Measurements from ENCODE around the gene CTDSPL.

CTDSPL gene

GRCh38 chr3:38006445-38006995 lies 144.8 kb downstream of the CTDSPL start:
- no peaks in the 10 kb centered on the region for H3K9me3 ChIP-seq
- TF ChIP-seq CTCF (IDR thresholded peaks at IDR 0.05): no peak
- H3K4me1 ChIP-seq: peaks cover 0 to 19% (median 0%) of the 10 kb centered on the region in 4 donors
- intact Hi-C loops (cut with DNase I; ENCODE audit: low total_unique reads): loop anchor here (10.0 kb wide), 2 partner anchors 152 to 158 kb away; partner anchors contain the start of gene OXSR1
- DNase-seq: no peak
- no peak overlapping the region for H3K4me3 ChIP-seq
- H3K27ac ChIP-seq: no peak overlapping the region
- no peaks in the 10 kb centered on the region for H3K27me3 ChIP-seq
- H3K36me3 ChIP-seq: peaks cover 30 to 69% (median 52%) of the 10 kb centered on the region in 3 donors

GRCh38 chr3:38007754-38008090 lies 146.0 kb downstream of the CTDSPL start:
- Histone ChIP-seq H3K27me3 (no peaks in the 10 kb centered on the region), H3K4me1 (peaks cover 0 to 19% (median 0%) of the 10 kb centered on the region in 4 donors), H3K36me3 (peaks cover 31 to 70% (median 50%) of the 10 kb centered on the region in 3 donors), H3K4me3 (no peak overlapping the region), H3K27ac (no peak overlapping the region), H3K9me3 (no peaks in the 10 kb centered on the region)
- TF ChIP-seq CTCF (IDR thresholded peaks at IDR 0.05): no peak
- intact Hi-C loops (cut with DNase I; ENCODE audit: low total_unique reads): loop anchor here (10.0 kb wide), 2 partner anchors 153 to 157 kb away; partner anchors contain the start of gene OXSR1
- no peak for DNase-seq

GRCh38 chr3:38008191-38008701 lies 146.6 kb downstream of the CTDSPL start:
- H3K36me3 ChIP-seq: peaks cover 31 to 74% (median 55%) of the 10 kb centered on the region in 3 donors
- H3K4me1 ChIP-seq: peaks cover 0 to 16% (median 0%) of the 10 kb centered on the region in 4 donors
- no peaks in the 10 kb centered on the region for H3K27me3 ChIP-seq
- no peak for DNase-seq
- no peak overlapping the region for H3K27ac ChIP-seq
- no peak overlapping the region for H3K4me3 ChIP-seq
- no peak for TF ChIP-seq CTCF (IDR thresholded peaks at IDR 0.05)
- H3K9me3 ChIP-seq: no peaks in the 10 kb centered on the region
- intact Hi-C loops (cut with DNase I; ENCODE audit: low total_unique reads): loop anchor here (10.0 kb wide), 2 partner anchors 153 to 157 kb away; partner anchors contain the start of gene OXSR1

GRCh38 chr3:38008971-38009580 lies 147.4 kb downstream of the CTDSPL start:
- DNase-seq: no peak
- Histone ChIP-seq H3K27me3 (no peaks in the 10 kb centered on the region), H3K4me3 (no peak overlapping the region), H3K27ac (no peak overlapping the region), H3K36me3 (peaks cover 31 to 83% (median 64%) of the 10 kb centered on the region in 3 donors), H3K9me3 (no peaks in the 10 kb centered on the region), H3K4me1 (peaks cover 0 to 10% (median 0%) of the 10 kb centered on the region in 4 donors)
- intact Hi-C loops (cut with DNase I; ENCODE audit: low total_unique reads): loop anchor here (10.0 kb wide), 2 partner anchors 154 to 156 kb away; partner anchors contain the start of gene OXSR1
- TF ChIP-seq CTCF (IDR thresholded peaks at IDR 0.05): no peak

GRCh38 chr3:38009807-38010591 lies 148.3 kb downstream of the CTDSPL start:
- Histone ChIP-seq H3K27me3 (no peaks in the 10 kb centered on the region), H3K9me3 (no peaks in the 10 kb centered on the region), H3K36me3 (peaks cover 32 to 92% (median 73%) of the 10 kb centered on the region in 3 donors), H3K4me3 (no peak overlapping the region), H3K4me1 (peaks cover 0 to 3% (median 0%) of the 10 kb centered on the region in 4 donors), H3K27ac (no peak overlapping the region)
- peak in 1 of 2 donors; percentile 62 for DNase-seq
- intact Hi-C loops (cut with DNase I; ENCODE audit: low total_unique reads): loop anchor here (10.0 kb wide), 2 partner anchors 155 kb away; partner anchors contain the start of gene OXSR1
- no peak for TF ChIP-seq CTCF (IDR thresholded peaks at IDR 0.05)

Measured in tibial artery (tissue), 4 donors.